GOT3 (cell line): ENCODE measurements around the gene AGBL1.

Experiments
- DNase-seq: peaks from one replicate; lab custom pipeline; 2025; ENCODE audit warnings: mixed read lengths; lab: John Stamatoyannopoulos, UW

The AGBL1 gene

GRCh38 chr15:86714241-86714640 is 634.6 kb downstream of the AGBL1 start:
- no peak for DNase-seq

DNA sequence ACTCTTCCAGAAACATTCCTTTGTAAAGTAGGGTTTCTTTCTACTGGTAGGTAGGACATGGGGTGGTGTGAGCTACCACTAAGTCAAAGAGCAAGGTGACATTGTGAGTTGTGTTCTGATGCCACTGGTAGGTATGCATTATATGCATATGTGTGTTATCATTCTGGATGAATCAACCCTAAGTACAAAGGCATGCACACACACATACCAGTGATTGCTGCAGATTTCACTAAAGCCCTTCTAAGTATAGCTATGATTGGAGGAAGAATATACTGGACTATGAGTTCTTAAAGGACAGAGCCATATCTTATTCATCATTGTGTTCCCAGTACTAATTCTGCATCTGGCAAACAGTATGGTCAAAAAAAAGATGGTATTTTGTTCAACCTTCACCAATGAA is 646.0 kb downstream of the AGBL1 start:
- no peak for DNase-seq

DNA sequence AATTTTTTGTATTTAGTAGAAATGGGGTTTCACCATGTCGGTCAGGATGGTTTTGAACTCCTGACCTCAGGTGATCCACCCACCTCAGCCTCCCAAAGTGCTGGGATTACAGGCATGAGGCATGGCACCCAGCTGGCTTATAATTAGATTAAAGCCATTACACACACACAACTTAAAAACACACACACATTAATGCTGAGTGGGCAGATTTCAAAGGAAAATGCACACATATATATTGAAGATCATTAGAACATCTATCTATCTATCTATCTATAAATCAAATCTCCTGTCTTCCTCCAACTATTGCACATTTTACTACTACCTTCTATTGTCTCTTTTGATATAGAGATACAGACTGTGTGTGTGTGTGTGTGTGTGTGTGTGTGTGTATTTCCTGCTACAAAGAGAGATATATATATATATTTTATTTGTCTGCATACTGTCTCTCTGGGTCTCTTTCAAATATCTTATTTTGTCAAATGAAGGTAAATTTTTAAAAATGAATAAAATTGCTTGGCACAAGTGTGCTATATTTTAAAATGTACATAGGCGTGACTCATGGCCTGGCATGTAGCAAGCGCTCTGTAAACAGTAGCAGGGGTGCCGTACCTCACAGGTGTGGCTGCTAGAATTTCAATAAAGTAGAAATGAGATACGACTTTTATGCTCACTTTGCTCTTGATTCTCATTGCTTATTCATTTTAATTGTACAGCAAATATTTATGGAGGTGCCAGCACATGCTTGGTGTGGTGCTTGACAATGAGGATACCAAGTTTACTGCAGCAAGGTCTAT is 655.8 kb downstream of the AGBL1 start:
- DNase-seq: no peak

GRCh38 chr15:86741917-86742316 is 662.2 kb downstream of the AGBL1 start:
- no peak for DNase-seq

DNA sequence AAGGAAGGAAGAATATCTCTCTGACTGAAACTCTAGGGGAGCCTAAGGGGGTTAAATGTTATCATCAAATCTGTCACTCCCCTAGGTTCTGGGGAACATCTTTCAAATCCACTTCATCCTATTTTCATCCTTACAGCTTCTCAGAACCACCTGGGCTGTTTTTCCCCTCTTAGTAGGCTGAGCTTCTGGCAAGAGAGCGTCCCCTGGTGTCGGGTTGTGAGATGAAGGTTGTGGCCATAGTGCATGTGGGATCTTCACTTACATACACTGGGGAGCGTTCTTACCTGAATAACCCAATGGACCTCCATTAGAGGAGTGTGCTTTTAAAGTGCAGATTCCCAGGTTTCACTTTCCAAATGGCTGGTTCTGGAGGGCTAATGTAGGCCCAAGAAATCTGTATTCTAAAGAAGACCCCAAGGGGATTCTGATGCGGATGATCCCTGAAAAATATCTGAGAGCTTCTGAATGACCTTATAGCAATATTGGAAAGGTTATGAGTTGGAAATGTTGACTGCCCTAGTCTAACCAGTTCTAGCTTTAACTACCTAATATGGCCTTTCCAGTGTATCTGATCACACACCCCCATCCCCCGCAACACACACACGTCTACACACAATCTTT is 663.7 kb downstream of the AGBL1 start:
- no peak for DNase-seq

DNA sequence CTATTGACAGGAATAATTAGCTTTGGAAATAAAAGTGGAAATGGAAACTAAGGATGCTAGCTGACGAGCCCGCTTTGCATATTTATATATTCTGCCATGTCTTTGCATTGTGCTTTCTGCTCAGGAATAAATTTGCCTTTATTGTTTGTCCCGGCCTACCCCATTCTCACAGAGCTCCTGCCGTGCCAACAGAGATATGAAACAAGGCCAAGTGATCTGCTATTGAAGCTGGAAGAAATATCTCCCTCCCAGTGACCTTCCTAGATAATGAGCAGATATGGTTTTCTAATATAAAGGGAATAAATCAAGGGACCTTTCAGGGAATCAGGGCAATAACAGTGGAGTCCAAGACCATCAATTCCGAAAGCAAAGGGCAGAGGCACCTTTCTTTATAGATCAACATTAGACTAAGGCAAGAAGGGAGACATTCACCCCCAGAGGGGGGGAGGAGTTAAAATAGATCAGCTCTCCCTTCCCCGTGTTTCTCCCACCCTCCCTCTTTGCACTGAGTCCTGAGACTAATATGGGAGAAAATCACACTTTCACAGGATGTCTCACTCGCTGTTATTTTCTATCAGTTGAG is 664.6 kb downstream of the AGBL1 start:
- no peak for DNase-seq

GRCh38 chr15:86751116-86751515 is 671.4 kb downstream of the AGBL1 start:
- DNase-seq: no peak

DNA sequence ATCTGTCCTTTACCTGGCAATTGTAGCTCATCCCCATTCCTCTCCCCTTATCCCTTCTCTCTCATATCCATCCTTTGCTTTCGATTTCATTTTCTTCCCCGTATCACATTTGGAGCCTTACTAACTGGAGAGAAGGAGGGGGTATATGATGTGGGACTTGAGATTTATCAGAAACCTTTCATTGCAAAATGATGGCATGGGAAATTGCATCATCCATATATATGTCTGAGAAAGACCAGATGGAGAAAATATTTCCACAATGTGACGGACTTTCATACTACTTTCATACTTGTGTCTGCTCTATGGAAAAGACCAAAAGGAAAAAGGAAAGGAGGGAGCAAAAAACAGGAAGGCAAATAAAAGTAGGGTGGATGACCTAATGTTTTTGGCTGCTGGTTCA is 675.2 kb downstream of the AGBL1 start:
- DNase-seq: no peak

GRCh38 chr15:86756688-86757087 is 677.0 kb downstream of the AGBL1 start:
- DNase-seq: no peak

GRCh38 chr15:86759800-86760523 is 680.3 kb downstream of the AGBL1 start:
- no peak for DNase-seq

- no peak for DNase-seq
Observed at GRCh38 chr15:86762874-86763273, 683.2 kb downstream of the AGBL1 start.

GRCh38 chr15:86764021-86764420 is 684.4 kb downstream of the AGBL1 start:
- DNase-seq: no peak

GRCh38 chr15:86765281-86765680 is 685.6 kb downstream of the AGBL1 start:
- no peak for DNase-seq

GRCh38 chr15:86772369-86773059 is 692.8 kb downstream of the AGBL1 start:
- DNase-seq: no peak

GRCh38 chr15:86773736-86774135 is 694.1 kb downstream of the AGBL1 start:
- DNase-seq: no peak

GRCh38 chr15:86776145-86776544 is 696.5 kb downstream of the AGBL1 start:
- no peak for DNase-seq

DNA sequence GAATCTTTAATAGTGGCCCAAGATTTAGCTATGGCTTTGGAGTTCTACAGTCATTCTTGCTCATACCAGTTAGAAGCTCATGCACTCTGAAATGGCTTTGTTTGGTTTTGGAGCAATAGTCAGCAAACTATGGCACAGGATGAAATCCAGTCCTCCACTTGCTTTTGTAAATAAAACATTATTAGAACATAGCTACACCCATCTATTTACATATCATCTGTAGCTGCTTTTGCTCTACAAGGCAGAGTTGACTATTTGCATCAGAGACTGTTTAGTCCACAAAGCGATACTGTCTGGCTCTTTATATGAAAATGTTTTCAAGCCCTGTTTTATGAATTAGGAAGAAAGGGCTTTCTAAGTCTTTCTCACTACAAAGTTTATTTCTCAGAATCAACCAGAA is 716.9 kb downstream of the AGBL1 start:
- DNase-seq: no peak

- DNase-seq: no peak
Observed at GRCh38 chr15:86797135-86797534, 717.5 kb downstream of the AGBL1 start.

- no peak for DNase-seq
Observed at GRCh38 chr15:86799226-86799625, 719.6 kb downstream of the AGBL1 start.

GRCh38 chr15:86802244-86802643 is 722.6 kb downstream of the AGBL1 start:
- DNase-seq: no peak

DNA sequence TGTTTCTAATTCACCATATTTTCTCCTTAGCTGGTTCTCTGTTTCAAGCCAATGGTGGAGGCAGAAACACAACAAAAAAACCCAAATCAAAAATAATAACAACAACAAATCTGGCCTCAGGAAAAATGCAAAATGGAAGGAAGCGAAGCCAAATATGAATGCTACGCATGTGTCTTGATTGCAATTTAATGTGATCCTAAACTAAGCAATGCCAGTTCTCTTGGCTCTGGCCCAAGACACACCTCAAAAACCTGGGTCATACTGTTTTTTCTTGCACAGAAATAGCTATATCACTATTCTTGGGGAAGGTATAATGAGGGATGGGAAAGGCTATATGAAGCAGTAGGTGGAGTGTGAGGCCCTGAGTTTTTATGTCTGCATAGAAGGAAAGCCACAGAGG is 724.7 kb downstream of the AGBL1 start:
- DNase-seq: no peak

- no peak for DNase-seq
Observed at GRCh38 chr15:86810329-86810728, 730.7 kb downstream of the AGBL1 start.
